SJSA1 (cell line): ENCODE results near the gene PPP1R2C. TPM values are rescaled to one million over a fixed set of nuclear protein-coding genes. Genes with fewer than 3 reads are reported as not detected.
A peak's percentile ranks its signal among the peaks of the same experiment; 100 is the strongest.

Experiments
- DNase-seq, 2 experiments: peaks; one replicate each; pipeline ENCODE4 v3.0.0-alpha.2; 2015 to 2020; ENCODE audit warnings: low spot score in 2 of 2, low read depth in 1 of 2
- H3K27ac ChIP-seq: fragments of 250-450 bp; sonication (Bioruptor Pico); 2 replicates; pipeline ENCODE4 v1.5.1; 2020; ENCODE audit warnings: mild to moderate bottlenecking, moderate library complexity
- H3K27me3 ChIP-seq: fragments of 250-450 bp; sonication (Bioruptor Pico); replicated peaks from 2 replicates; pipeline ENCODE4 v1.5.1; 2020; ENCODE audit warnings: mild to moderate bottlenecking, moderate library complexity
- H3K36me3 ChIP-seq: fragments of 250-450 bp; sonication (Bioruptor Pico); 2 replicates; pipeline ENCODE4 v1.5.1; 2020; ENCODE audit warnings: mild to moderate bottlenecking
- H3K4me1 ChIP-seq: fragments of 250-450 bp; sonication (Bioruptor Pico); replicated peaks from 2 replicates; pipeline ENCODE4 v1.6.1; 2021; ENCODE audit warnings: mild to moderate bottlenecking
- H3K4me3 ChIP-seq: fragments of 250-450 bp; sonication (Bioruptor Pico); 2 replicates; pipeline ENCODE4 v1.5.1; 2020; ENCODE audit warnings: mild to moderate bottlenecking
- H3K9me3 ChIP-seq: fragments of 250-450 bp; sonication (Bioruptor Pico); replicated peaks from 2 replicates; pipeline ENCODE4 v1.5.1; 2020; ENCODE audit warnings: mild to moderate bottlenecking
- total RNA-seq: library from RNA; depleted of rRNA; stranded (reverse); fragments of >200 nt; shearing (Covaris generic); gene quantifications from 2 replicates; pipeline ENCODE4 v1.2.3, GENCODE V29; 2014; rRNA removed

Gene PPP1R2C
- total RNA-seq: not detected in 2 replicates

DNA sequence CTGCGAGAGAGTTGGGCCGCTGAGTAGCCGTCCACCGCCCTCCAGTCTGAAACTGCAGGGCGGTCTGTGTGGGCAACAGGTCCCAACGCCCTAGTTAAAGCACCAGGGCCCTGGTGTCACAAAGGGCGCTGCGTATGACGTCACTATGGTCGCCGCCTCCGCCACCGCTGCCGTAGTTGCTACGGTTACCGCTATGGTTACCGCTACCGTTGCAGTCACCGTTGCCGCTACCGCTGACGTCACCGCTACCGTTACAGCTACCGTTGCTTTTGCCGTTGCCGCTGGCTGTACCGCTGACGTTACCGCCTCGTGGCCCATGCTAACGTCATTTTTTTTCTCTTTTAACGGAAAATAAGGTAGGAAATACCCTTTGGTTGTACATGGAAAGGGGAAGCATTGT, at the start of gene PPP1R2C:
Gene PPP1R2C, minus strand, starts transcription at position 68 of the 400 bp plus-strand sequence. CDS start 84 bp downstream, outside the sequence.
- H3K4me3 ChIP-seq: no peak within 1 kb of the TSS
- no peak for DNase-seq
- H3K36me3 ChIP-seq: no peaks in the 10 kb centered on the region
- H3K27ac ChIP-seq: no peak within 1 kb of the TSS
- H3K9me3 ChIP-seq: no peaks in the 10 kb centered on the region
- no peaks in the 10 kb centered on the region for H3K4me1 ChIP-seq
- no peaks in the 10 kb centered on the region for H3K27me3 ChIP-seq

GRCh38 chrX:42825201-42825600, 47.2 kb upstream of the PPP1R2C start:
- DNase-seq: no peak
- no peaks in the 10 kb centered on the region for H3K9me3 ChIP-seq
- no peaks in the 10 kb centered on the region for H3K4me1 ChIP-seq
- H3K27me3 ChIP-seq: no peaks in the 10 kb centered on the region
- H3K4me3 ChIP-seq: no peak overlapping the region
- no peaks in the 10 kb centered on the region for H3K36me3 ChIP-seq
- H3K27ac ChIP-seq: no peak overlapping the region

GRCh38 chrX:42824541-42824940, 46.6 kb upstream of the PPP1R2C start:
- Histone ChIP-seq H3K27me3 (no peaks in the 10 kb centered on the region), H3K4me3 (no peak overlapping the region), H3K27ac (no peak overlapping the region), H3K36me3 (no peaks in the 10 kb centered on the region), H3K9me3 (no peaks in the 10 kb centered on the region), H3K4me1 (no peaks in the 10 kb centered on the region)
- DNase-seq: no peak

GRCh38 chrX:42823443-42823842, 45.5 kb upstream of the PPP1R2C start:
- Histone ChIP-seq H3K27me3 (no peaks in the 10 kb centered on the region), H3K36me3 (no peaks in the 10 kb centered on the region), H3K27ac (no peak overlapping the region), H3K4me1 (no peaks in the 10 kb centered on the region), H3K9me3 (no peaks in the 10 kb centered on the region), H3K4me3 (no peak overlapping the region)
- no peak for DNase-seq

DNA sequence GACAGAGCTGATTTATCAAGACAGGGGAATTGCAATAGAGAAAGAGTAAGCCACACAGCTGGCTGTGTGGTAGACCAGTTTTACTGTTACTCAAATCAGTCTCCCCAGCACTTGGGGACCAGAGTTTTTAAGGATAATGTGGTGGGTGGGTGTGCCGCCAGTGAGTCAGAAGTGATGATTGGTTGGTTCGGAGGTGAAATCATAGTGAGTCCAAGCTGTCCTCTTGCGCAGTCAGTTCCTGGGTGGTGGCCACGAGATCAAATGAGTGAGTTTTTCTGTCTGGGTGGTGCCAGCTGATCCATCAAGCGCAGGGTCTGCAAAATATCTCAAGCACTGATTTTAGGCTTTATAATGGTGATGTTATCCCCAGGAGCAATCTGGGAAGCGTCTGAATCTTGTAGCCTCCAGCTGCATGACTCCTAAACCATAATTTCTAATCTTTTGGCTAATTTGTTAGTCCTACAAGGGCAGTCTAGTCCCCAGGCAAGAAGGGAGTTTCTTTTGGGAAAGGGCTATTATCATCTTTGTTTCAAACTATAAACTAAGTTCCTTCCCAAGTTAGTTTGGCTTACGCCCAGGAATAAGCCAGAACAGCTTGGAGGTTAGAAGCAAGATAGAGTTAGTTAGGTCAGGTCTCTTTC, 44.0 kb upstream of the PPP1R2C start:
- no peaks in the 10 kb centered on the region for H3K27me3 ChIP-seq
- H3K4me1 ChIP-seq: no peaks in the 10 kb centered on the region
- no peak for DNase-seq
- H3K9me3 ChIP-seq: no peaks in the 10 kb centered on the region
- no peak overlapping the region for H3K4me3 ChIP-seq
- H3K27ac ChIP-seq: no peak overlapping the region
- no peaks in the 10 kb centered on the region for H3K36me3 ChIP-seq

DNA sequence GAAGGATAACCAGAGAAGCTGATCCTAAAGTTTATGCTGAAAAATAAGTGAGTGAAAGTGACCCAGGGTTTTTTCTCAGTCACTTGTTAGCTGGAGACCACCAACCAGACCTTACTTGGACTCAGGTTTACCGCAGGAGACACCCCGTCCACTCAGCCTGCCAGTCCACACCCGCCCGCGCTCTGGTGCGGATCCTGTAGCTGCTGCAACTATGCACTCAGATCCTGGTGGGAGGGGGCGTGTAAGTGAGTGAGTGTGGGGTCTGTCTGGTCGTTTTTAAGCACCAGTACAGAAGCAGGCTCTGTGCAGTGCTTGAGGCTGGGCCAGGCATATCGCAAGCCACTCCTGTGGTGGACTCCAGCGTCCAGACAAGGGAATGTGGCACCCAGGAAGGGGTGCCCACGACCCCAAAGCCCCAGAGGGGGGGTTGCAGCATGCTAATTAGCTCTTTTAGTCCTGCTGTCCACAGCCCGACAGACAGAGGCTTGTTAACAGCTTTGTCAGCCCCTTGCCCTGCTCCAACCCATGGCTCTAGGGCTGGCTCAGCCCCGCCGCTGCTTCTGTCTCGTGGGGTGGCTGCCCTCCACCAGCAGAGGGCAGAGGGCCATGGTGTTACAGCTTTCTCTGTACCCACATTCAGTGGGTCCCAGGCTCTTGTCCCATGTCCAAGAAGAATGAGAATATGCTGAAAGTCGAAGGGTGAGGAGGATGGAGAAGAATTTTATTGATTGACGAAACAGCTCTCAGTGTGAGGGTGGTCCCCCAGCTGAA, 40.4 kb upstream of the PPP1R2C start:
- Histone ChIP-seq H3K27ac (no peak overlapping the region), H3K4me1 (no peaks in the 10 kb centered on the region), H3K27me3 (no peaks in the 10 kb centered on the region), H3K9me3 (no peaks in the 10 kb centered on the region), H3K4me3 (no peak overlapping the region), H3K36me3 (no peaks in the 10 kb centered on the region)
- DNase-seq: no peak

- Histone ChIP-seq H3K4me3 (no peak overlapping the region), H3K27me3 (no peaks in the 10 kb centered on the region), H3K4me1 (no peaks in the 10 kb centered on the region), H3K27ac (no peak overlapping the region), H3K36me3 (no peaks in the 10 kb centered on the region), H3K9me3 (no peaks in the 10 kb centered on the region)
- no peak for DNase-seq
Measured at GRCh38 chrX:42809569-42809968, 31.6 kb upstream of the PPP1R2C start.

DNA sequence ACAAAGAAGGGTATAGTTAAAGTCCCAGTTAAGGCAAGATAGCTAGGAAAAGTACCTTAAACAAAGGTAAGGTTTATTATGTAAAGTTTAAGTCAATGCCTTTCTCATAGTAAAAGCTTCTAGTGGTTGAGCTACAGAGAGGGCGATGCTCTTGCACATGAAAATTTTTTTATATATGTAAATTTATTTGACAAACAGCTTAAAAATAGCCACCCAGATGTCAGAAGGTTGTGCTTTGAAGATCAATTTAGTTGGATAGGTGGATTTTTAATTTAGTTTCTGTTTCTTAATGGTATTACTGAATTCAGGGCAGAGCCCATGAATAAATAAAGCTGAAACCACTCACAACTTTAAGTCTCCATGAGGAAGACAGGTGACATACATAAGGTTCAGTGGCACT, 29.4 kb upstream of the PPP1R2C start:
- DNase-seq: no peak
- Histone ChIP-seq H3K27ac (no peak overlapping the region), H3K9me3 (no peaks in the 10 kb centered on the region)

GRCh38 chrX:42804524-42804923, 26.6 kb upstream of the PPP1R2C start:
- Histone ChIP-seq H3K4me3 (no peak overlapping the region), H3K36me3 (no peaks in the 10 kb centered on the region), H3K27ac (no peak overlapping the region), H3K27me3 (no peaks in the 10 kb centered on the region), H3K9me3 (no peaks in the 10 kb centered on the region), H3K4me1 (no peaks in the 10 kb centered on the region)
- DNase-seq: no peak

More for the DNA sequence above, 29.4 kb upstream of the PPP1R2C start:
- no peaks in the 10 kb centered on the region for H3K36me3 ChIP-seq
- no peaks in the 10 kb centered on the region for H3K4me1 ChIP-seq
- H3K27me3 ChIP-seq: no peaks in the 10 kb centered on the region
- no peak overlapping the region for H3K4me3 ChIP-seq

GRCh38 chrX:42803320-42803719, 25.4 kb upstream of the PPP1R2C start:
- H3K27ac ChIP-seq: no peak overlapping the region
- DNase-seq: no peak

DNA sequence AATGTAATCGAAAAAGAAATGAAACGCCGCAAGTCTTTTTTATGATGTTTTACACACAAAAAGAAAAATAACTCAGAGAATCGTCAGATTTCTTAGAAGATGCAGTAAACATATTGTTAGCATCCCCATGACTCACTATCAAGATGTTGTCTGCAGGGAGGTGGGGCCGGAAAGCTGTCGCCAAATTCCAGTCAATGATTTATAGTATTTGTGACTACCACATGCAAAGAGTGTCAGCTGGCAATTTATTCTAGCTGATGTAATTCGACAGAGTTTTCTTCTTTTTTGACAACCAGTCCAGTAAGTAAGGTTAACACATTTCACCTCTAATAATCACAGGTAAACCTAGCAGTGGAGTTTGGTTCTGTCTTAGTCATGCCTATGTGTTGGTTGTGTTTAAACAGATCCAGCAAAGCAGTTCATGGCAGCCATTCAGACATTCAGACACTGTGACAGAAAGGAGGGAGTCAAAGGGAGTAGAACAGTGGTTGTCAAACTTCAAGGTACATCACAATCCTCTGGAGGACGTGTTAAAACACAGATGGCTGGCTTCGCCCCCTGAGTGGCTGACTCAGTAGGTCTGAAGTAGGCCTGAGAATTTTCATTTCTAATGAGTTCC, 19.8 kb upstream of the PPP1R2C start:
- H3K27ac ChIP-seq: no peak overlapping the region
- peak; percentile 7 to 37 for DNase-seq
- H3K27me3 ChIP-seq: no peaks in the 10 kb centered on the region
- H3K4me3 ChIP-seq: no peak overlapping the region
- no peaks in the 10 kb centered on the region for H3K9me3 ChIP-seq
- H3K36me3 ChIP-seq: no peaks in the 10 kb centered on the region
- no peaks in the 10 kb centered on the region for H3K4me1 ChIP-seq

More at GRCh38 chrX:42803320-42803719, 25.4 kb upstream of the PPP1R2C start:
- no peaks in the 10 kb centered on the region for H3K9me3 ChIP-seq
- H3K4me3 ChIP-seq: no peak overlapping the region
- H3K4me1 ChIP-seq: no peaks in the 10 kb centered on the region
- no peaks in the 10 kb centered on the region for H3K36me3 ChIP-seq
- H3K27me3 ChIP-seq: no peaks in the 10 kb centered on the region

DNA sequence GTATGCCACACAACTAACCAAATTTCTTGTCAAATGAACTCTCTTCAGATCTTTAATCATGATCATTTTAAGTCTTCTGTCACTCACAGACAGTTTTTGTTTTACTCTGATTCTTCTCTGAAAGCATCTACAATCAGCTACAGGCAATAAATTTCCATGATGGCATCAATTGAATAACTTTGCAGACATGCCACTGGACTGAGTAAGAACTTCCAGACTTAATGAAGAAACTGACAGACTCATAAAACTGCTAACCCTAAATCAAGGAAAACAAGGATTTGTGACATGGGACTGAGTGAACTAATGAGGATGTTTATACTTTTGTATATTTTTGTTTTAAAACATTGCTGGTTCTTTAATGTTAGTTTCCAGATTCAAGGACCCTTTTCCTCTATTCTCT, 5.5 kb upstream of the PPP1R2C start:
- Histone ChIP-seq H3K27ac (no peak overlapping the region), H3K27me3 (no peaks in the 10 kb centered on the region), H3K4me1 (no peaks in the 10 kb centered on the region), H3K9me3 (no peaks in the 10 kb centered on the region), H3K36me3 (no peaks in the 10 kb centered on the region), H3K4me3 (no peak overlapping the region)
- no peak for DNase-seq

- no peaks in the 10 kb centered on the region for H3K9me3 ChIP-seq
- no peak overlapping the region for H3K4me3 ChIP-seq
- H3K4me1 ChIP-seq: no peaks in the 10 kb centered on the region
- no peaks in the 10 kb centered on the region for H3K27me3 ChIP-seq
- H3K27ac ChIP-seq: no peak overlapping the region
- H3K36me3 ChIP-seq: no peaks in the 10 kb centered on the region
- no peak for DNase-seq
Measured at GRCh38 chrX:42776195-42776594, 1.8 kb downstream of the PPP1R2C start.

- Histone ChIP-seq H3K4me3 (no peak overlapping the region), H3K36me3 (no peaks in the 10 kb centered on the region), H3K4me1 (no peaks in the 10 kb centered on the region), H3K27me3 (no peaks in the 10 kb centered on the region), H3K9me3 (no peaks in the 10 kb centered on the region), H3K27ac (no peak overlapping the region)
- no peak for DNase-seq
Measured at GRCh38 chrX:42772874-42773273, 5.1 kb downstream of the PPP1R2C start.
